HG03108 (cell line): ENCODE measurements around the gene TREM1.
"Not testable (repeated sequence)": the region's sequence is repeated elsewhere in the genome, so short reads cannot be mapped to it uniquely, and the experiment has no call there.

Experiments
- ATAC-seq: cut with Tn5 transposase; IDR thresholded peaks from one replicate; pipeline ENCODE4 v1.9.1; 2021; ENCODE audit warnings: moderate library complexity; ENCODE audit not compliant: unreplicated experiment

Gene TREM1

DNA sequence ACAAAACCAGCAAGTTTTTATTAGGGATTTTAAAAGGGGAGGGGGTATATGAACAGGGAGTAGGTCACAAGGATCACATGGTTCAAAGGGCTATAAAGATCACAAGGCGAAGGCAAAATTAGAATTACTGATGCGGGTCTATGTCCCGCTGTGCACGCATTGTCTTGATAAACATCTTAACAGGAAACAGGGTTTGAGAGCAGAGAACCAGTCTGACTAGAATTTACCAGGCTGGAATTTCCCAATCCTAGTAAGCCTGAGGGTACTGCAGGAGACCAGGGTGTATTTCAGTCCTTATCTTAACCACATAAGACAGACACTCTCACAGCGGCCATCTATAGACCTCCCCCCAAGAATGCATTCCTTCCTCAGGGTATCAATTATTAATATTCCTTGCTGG lies 10.8 kb upstream of the TREM1 start:
- not testable (repeated sequence) for ATAC-seq

DNA sequence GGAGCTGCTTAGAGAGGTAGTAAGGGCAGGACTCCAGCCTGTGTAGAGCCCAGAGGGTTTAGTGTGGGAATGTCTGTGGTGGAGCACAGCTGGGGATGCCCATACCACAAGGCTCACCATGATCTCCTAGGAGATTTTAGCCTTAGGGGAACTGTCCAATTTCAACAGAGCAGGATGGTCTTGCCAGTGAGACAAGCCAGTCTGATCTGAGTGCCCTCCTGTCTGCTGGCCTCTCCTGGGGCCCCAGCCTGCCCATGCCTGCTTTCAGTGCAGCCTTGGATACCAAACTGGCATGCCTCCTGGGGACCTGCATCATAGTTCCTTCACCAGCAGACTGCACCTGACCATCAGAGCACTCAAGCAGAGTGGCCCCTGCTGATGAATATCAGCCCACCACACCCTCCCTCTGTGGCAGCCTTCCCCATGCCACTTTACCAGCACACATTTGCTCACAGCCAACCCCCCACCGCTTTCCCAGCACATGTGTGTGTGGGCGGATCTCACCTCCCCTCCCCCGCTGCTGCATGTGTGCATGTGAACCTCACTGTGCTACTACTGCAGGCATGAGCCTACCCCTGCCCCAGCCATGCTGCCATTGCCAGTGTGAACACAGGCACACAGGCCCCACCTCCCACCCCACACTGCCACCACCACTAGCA lies 7.9 kb upstream of the TREM1 start:
- no peak for ATAC-seq

DNA sequence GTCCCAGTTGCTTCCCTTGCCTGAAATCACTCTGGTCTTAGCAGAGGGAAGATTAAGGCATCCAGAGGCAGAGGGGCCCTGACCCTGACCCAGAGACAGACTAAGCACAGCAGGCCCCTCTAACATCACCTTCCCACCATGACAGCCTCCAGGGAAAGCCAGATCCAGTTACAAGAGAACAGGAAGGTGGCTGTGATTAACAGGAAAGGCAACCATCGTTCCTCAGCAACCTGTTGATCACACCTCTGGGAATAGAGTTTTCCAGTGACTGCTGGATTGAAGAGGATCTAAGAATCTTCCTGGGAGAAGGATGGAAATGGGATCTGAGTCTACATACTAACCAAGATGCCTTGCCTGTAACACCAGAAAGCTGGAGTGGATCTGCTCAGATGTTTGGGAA lies 5.2 kb upstream of the TREM1 start:
- ATAC-seq: no peak

DNA sequence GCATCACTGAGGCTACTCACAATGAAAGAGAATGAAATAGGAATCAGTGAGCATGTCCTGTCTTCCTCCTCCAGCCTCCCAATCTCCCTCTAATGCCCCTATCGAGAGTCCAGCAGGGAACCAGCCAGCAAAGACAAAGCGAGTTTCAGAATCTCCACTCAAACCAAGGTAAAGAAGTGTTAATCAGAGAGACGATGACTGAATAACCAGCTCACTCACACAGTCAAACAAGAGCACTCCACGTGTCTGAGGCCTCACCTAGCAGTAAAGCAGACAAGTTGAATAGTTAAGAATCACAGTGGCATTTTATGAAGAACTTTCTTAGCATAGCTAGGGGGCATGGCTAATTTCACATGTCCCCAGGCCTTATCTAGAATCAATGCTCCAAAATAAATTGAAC lies 3.3 kb upstream of the TREM1 start:
- ATAC-seq: no peak

GRCh38 chr6:41288754-41289129 lies 2.3 kb upstream of the TREM1 start:
- no peak for ATAC-seq

DNA sequence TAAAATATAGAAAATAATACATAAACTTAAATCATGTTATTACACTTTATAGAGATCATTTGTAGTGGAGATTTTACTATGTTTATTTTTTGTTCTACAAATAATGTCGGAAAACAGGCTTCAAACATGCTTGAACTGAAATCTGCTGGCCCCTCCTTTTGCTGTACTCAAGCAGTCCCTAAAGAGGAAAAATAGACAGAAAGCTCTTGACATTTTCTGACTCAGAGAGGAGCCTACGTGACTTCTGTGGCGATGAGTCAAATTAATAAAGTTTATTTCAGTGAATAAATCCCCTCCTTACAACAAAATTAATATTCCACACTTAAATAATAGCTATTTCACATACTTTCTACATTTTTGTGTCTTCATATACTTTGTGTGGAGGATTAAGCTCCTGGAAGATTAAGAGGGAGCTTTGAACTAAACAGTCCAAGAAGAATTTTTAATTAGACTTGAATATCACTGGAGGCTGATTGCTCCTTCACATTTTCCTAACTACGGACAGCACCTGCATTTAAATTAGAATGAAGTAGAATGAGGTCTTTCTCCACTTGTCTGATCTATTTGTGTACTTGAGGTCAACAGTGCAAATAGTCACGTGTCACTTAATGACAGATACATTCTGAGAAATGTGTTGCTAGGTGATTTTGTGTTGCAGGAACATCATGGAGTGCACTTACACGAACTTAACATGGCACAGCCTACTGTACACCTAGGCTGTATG lies 1.7 kb upstream of the TREM1 start:
- ATAC-seq: peak; percentile 63

GRCh38 chr6:41284726-41285125 lies 1.8 kb downstream of the TREM1 start:
- no peak for ATAC-seq

GRCh38 chr6:41283600-41283999 lies 2.9 kb downstream of the TREM1 start:
- no peak for ATAC-seq

DNA sequence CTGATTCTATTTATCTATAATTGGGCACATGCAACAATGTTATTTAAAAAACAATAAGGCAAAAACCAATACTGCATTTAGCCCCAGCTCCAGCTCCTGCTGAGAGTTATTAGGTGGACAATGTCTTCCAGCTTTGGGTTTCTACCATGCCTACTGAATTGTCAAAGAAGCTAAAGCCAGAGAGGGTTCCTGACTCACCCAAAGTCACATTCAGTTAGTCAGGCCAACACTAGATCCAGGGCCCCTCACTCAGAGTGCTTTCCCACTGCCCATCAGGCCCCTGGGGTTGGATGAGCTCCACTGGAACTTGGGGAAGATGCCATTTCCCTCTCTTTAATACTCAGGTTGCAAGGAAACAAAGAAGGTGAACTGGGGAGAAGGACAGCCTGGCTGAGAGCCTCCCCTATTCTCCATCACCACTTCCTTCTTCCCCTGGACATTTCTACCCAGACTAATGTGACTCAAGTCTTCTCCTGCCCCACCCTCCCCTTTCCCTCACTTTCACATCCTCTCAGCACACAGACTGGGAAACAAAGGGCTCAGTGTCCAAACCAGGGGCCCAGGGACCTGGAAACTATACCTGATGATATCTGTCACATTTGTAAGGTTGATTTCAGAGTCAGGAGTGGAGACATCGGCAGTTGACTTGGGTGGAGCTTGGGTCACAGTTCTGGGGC lies 6.0 kb downstream of the TREM1 start:
- ATAC-seq: no peak

GRCh38 chr6:41278699-41279405 lies 7.6 kb downstream of the TREM1 start:
- no peak for ATAC-seq

- no peak for ATAC-seq
Measured at GRCh38 chr6:41277605-41278004, 8.9 kb downstream of the TREM1 start.

DNA sequence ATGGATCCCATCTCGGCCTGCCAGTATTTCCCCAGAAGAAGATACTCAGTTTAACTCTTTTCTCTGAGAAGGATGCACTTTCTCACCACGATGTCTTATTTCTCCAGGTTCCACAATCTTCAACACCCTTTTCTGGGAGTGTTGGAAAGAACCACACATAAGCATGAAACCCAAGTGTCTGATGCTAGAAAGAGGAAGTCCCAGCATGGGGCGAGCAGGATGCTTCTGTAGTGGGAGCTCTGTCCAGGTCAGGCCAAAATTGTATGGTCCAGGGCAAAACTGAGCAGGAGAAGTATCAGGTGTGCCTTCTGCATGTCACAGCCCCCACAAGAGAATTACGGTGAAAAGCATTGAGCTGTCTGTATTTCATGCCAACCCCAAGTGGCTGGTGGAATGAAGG lies 11.0 kb downstream of the TREM1 start:
- ATAC-seq: no peak

DNA sequence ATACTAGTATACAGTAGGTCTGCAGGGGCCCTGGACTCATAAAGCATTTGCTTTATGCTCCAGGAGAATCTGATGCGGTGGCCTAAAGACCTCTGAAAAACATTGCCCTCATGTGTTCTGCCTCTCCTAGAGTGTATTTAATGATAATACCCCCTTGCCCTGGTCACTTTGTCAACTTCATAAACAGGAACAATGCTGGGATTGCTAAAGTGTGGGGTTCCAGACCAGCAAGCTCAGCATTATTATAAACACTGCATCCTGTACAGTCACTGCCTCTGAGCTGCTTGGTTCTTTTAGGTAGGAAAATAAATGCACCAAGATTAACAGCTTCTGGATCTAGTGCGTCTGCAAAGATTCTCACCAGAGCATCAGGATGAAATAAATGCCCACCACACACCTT lies 12.2 kb downstream of the TREM1 start:
- ATAC-seq: no peak

DNA sequence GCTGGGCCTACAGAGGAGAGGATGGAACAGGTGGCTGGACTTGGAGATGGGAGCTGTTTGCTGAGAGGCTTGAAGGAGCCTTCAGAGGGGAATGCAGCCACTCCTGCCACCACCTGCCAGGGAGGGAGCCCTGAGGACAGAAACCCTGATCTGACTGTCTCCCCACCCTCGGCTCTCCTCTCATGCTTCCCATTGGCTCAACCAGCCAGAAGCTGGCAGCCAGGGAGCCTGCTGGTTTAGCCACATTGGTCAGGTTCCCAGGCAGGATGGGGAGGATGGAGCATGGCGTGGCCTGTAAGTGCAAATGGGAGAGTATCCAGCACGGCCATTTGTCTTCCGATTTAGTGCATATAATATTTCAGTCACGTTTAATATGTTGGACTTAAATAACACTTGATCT lies 12.8 kb downstream of the TREM1 start:
- ATAC-seq: no peak

DNA sequence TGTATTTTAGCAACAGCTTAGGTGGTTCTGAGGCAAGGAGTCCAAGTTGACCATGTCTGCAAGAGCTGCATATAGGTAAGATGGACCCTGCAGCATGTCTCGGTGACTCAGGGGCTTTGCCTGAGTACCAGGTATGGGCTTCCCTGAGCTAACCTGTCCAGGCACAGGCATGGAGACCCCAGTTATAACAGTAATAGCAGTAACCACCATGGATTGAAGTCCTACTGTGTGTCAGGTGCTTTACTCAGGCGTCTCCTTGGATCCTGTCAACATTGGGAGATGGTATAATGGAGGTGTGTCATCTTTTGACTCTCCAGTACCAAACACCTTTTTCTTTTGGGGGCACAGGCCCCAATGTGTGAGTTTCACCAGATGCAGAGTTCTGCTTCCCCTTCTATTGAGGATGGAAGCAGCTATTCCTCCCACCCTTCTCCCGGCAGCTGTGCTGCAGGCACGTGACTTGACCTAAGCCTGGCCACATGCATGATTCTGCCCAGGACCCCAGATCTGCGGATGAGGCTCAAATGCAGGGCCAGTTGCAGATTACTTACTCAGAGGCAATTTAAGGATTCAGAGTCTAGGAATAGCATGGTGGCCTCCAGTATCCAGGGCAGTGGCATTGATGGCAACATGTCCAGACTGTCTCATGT lies 13.8 kb downstream of the TREM1 start:
- ATAC-seq: no peak

GRCh38 chr6:41271901-41272395 lies 14.5 kb downstream of the TREM1 start:
- no peak for ATAC-seq

- ATAC-seq: no peak
Measured at GRCh38 chr6:41269716-41270115, 16.8 kb downstream of the TREM1 start.

DNA sequence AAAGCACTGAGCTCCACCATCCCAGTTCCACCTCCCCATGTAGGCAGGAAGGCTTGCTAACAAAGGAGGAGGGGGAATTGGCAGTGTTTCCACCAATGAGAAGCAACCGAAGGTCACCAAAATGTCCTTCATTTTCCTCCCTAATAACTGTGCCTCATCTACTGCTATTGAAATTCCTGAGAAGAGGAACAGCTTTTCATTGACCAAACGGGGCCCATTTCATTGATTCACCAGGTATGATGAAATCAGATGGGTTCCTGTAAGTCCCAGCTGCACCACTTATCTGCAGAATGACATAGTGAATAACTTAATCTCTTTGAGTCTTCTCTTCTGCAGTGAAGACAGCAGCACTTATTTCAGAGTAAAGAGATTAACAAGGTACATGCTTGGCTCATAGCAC lies 17.3 kb downstream of the TREM1 start:
- ATAC-seq: no peak

DNA sequence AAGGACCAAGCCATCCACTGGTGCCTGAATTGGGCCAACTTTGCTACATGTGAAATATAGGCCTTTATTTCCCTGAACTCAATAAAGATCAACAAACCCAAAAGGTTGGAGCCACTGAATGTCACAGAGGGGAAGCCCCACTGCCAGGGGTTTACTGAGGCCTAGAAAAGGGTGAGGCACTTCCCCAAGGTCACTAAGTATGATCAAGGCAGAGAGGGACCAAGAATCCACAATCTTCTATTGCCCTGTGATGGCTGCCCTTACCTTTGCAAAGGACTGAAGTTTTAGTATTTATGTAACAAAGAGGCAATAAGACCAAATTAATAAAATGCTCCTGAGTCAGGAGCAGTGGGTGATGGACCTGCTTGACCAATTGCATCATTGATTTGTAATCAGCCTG lies 18.0 kb downstream of the TREM1 start:
- no peak for ATAC-seq

- ATAC-seq: no peak
Measured at GRCh38 chr6:41266541-41266940, 19.9 kb downstream of the TREM1 start.

DNA sequence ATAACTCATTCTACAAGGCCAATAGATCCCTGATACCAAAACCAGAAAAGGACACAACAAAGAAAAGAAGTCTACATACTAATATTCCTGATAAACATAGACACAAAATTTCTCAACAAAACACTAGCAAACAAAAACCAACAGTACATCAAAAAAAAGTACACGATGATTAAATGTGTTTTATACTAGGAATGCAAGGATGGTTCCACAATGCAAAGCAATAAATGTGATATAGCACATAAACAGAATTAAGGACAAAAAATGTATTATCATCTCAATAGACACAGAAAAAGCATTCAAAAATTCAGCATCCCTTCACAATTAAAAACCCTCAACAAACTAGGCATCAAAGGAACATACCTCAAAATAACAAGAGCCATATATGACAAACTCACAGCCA lies 23.2 kb downstream of the TREM1 start:
- no peak for ATAC-seq
